Measurements from ENCODE around the gene DENND10. TPM values are rescaled to one million over a fixed set of nuclear protein-coding genes. Genes with fewer than 3 reads are reported as not detected.
"Not testable (repeated sequence)": the region's sequence is repeated elsewhere in the genome, so short reads cannot be mapped to it uniquely, and the experiment has no call there.

The DENND10 gene
- total RNA-seq, 2 donors from 2014 or later, result 46.2 to 57.7 TPM

GRCh38 chr10:119131512-119132240, 27.8 kb downstream of the DENND10 start:
- peaks cover 53 to 58% of the 10 kb centered on the region in 2 donors for H3K4me1 Mint-ChIP-seq (ENCODE audit: low read depth in 2 of 2)
- H3K9me3 Mint-ChIP-seq, result no peaks in the 10 kb centered on the region
- DNase-seq (ENCODE audit: low spot score) (peak; percentile 83), ATAC-seq (peak; percentile 86 to 91)
- peak overlapping the region; percentile 94 for H3K4me3 Mint-ChIP-seq
- H3K36me3 Mint-ChIP-seq, result peaks cover 38% of the 10 kb centered on the region
- H3K27me3 Mint-ChIP-seq, result no peaks in the 10 kb centered on the region
- H3K27ac Mint-ChIP-seq, result peak overlapping the region; percentile 95 to 98

- Mint-ChIP-seq H3K9me3 (no peaks in the 10 kb centered on the region), H3K27ac (peak overlapping the region; percentile 95 to 98), H3K4me3 (peak overlapping the region; percentile 94), H3K27me3 (no peaks in the 10 kb centered on the region), H3K36me3 (peaks cover 38% of the 10 kb centered on the region), H3K4me1 (ENCODE audit: low read depth in 2 of 2) (peaks cover 53 to 58% of the 10 kb centered on the region in 2 donors)
- no peak for ATAC-seq
- DNase-seq (ENCODE audit: low spot score), result no peak
Measured at GRCh38 chr10:119132521-119133345, 28.8 kb downstream of the DENND10 start.

- Mint-ChIP-seq H3K27ac (peak overlapping the region; percentile 95 to 98), H3K4me3 (peak overlapping the region; percentile 94), H3K9me3 (no peaks in the 10 kb centered on the region), H3K4me1 (ENCODE audit: low read depth in 2 of 2) (peaks cover 59 to 64% of the 10 kb centered on the region in 2 donors), H3K36me3 (peaks cover 42% of the 10 kb centered on the region), H3K27me3 (no peaks in the 10 kb centered on the region)
- DNase-seq (ENCODE audit: low spot score), result peak; percentile 78
- peak; percentile 34 to 41 for ATAC-seq
Measured at GRCh38 chr10:119133949-119134348, 30.0 kb downstream of the DENND10 start.

- Mint-ChIP-seq H3K36me3 (peaks cover 28% of the 10 kb centered on the region), H3K4me1 (ENCODE audit: low read depth in 2 of 2) (peaks cover 54 to 56% of the 10 kb centered on the region in 2 donors), H3K27me3 (no peaks in the 10 kb centered on the region), H3K9me3 (no peaks in the 10 kb centered on the region), H3K4me3 (peak overlapping the region; percentile 76), H3K27ac (peak overlapping the region; percentile 95 to 98)
- DNase-seq (ENCODE audit: low spot score), result peak; percentile 83
- ATAC-seq, result peak; percentile 35 to 69
Measured at GRCh38 chr10:119135513-119135881, 31.6 kb downstream of the DENND10 start.

GRCh38 chr10:119136084-119136483, 32.2 kb downstream of the DENND10 start:
- H3K9me3 Mint-ChIP-seq, result no peaks in the 10 kb centered on the region
- H3K4me3 Mint-ChIP-seq, result no peak overlapping the region
- DNase-seq (ENCODE audit: low spot score), result no peak
- H3K36me3 Mint-ChIP-seq, result peaks cover 23% of the 10 kb centered on the region
- peaks cover 48 to 50% of the 10 kb centered on the region in 2 donors for H3K4me1 Mint-ChIP-seq (ENCODE audit: low read depth in 2 of 2)
- H3K27ac Mint-ChIP-seq, result peak overlapping the region; percentile 95 to 98
- no peak for ATAC-seq
- H3K27me3 Mint-ChIP-seq, result no peaks in the 10 kb centered on the region

GRCh38 chr10:119137878-119138277, 34.0 kb downstream of the DENND10 start:
- not testable (repeated sequence) for H3K4me3 Mint-ChIP-seq; DNase-seq (ENCODE audit: low spot score)
- H3K27ac Mint-ChIP-seq, result peak overlapping the region in 1 of 2 donors; percentile 93

GRCh38 chr10:119138346-119139306, 34.7 kb downstream of the DENND10 start:
- Mint-ChIP-seq H3K9me3 (no peaks in the 10 kb centered on the region), H3K36me3 (peaks cover 11% of the 10 kb centered on the region), H3K4me1 (ENCODE audit: low read depth in 2 of 2) (peaks cover 27 to 28% of the 10 kb centered on the region in 2 donors), H3K27me3 (no peaks in the 10 kb centered on the region), H3K4me3 (peak overlapping the region; percentile 63), H3K27ac (peak overlapping the region; percentile 73 to 93)
- no peak for ATAC-seq
- no peak for DNase-seq (ENCODE audit: low spot score)

More at GRCh38 chr10:119137878-119138277, 34.0 kb downstream of the DENND10 start:
- H3K4me1 Mint-ChIP-seq (ENCODE audit: low read depth in 2 of 2), result peaks cover 34 to 35% of the 10 kb centered on the region in 2 donors
- not testable (repeated sequence) for H3K27me3 Mint-ChIP-seq, H3K9me3 Mint-ChIP-seq, ATAC-seq
- peaks cover 17% of the 10 kb centered on the region for H3K36me3 Mint-ChIP-seq

GRCh38 chr10:119139464-119140067, 35.7 kb downstream of the DENND10 start:
- Mint-ChIP-seq H3K4me1 (ENCODE audit: low read depth in 2 of 2) (peaks cover 21 to 22% of the 10 kb centered on the region in 2 donors), H3K36me3 (peaks cover 6% of the 10 kb centered on the region), H3K27ac (peak overlapping the region; percentile 73 to 93), H3K9me3 (no peaks in the 10 kb centered on the region), H3K4me3 (peak overlapping the region; percentile 63), H3K27me3 (no peaks in the 10 kb centered on the region)
- DNase-seq (ENCODE audit: low spot score) (peak; percentile 67), ATAC-seq (peak; percentile 71 to 74)

GRCh38 chr10:119140603-119141245, 36.8 kb downstream of the DENND10 start:
- ATAC-seq (no peak), DNase-seq (ENCODE audit: low spot score) (no peak)
- peaks cover 15 to 16% of the 10 kb centered on the region in 2 donors for H3K4me1 Mint-ChIP-seq (ENCODE audit: low read depth in 2 of 2)
- peak overlapping the region in 1 of 2 donors; percentile 93 for H3K27ac Mint-ChIP-seq
- H3K9me3 Mint-ChIP-seq, result no peaks in the 10 kb centered on the region
- no peaks in the 10 kb centered on the region for H3K27me3 Mint-ChIP-seq
- H3K36me3 Mint-ChIP-seq, result peaks cover 6% of the 10 kb centered on the region
- H3K4me3 Mint-ChIP-seq, result no peak overlapping the region

GRCh38 chr10:119143657-119144056, 39.7 kb downstream of the DENND10 start:
- Mint-ChIP-seq H3K9me3 (no peaks in the 10 kb centered on the region), H3K36me3 (peaks cover under 1% of the 10 kb centered on the region), H3K27me3 (no peaks in the 10 kb centered on the region), H3K4me3 (no peak overlapping the region), H3K27ac (no peak overlapping the region), H3K4me1 (ENCODE audit: low read depth in 2 of 2) (peaks cover 10 to 12% of the 10 kb centered on the region in 2 donors)
- DNase-seq (ENCODE audit: low spot score) (no peak), ATAC-seq (no peak)

- no peak for ATAC-seq
- DNase-seq (ENCODE audit: low spot score), result no peak
- no peaks in the 10 kb centered on the region for H3K9me3 Mint-ChIP-seq
- H3K4me1 Mint-ChIP-seq (ENCODE audit: low read depth in 2 of 2), result peaks cover 0 to 3% of the 10 kb centered on the region in 2 donors
- H3K27me3 Mint-ChIP-seq, result no peaks in the 10 kb centered on the region
- no peak overlapping the region for H3K4me3 Mint-ChIP-seq
- H3K27ac Mint-ChIP-seq, result peak overlapping the region in 1 of 2 donors; percentile 13
- H3K36me3 Mint-ChIP-seq, result peaks cover 10% of the 10 kb centered on the region
Measured at GRCh38 chr10:119149157-119149556, 45.2 kb downstream of the DENND10 start.

- DNase-seq (ENCODE audit: low spot score) (no peak), ATAC-seq (no peak)
- H3K36me3 Mint-ChIP-seq, result peaks cover 10% of the 10 kb centered on the region
- peaks cover 0 to 3% of the 10 kb centered on the region in 2 donors for H3K4me1 Mint-ChIP-seq (ENCODE audit: low read depth in 2 of 2)
- H3K27ac Mint-ChIP-seq, result no peak overlapping the region
- H3K27me3 Mint-ChIP-seq, result no peaks in the 10 kb centered on the region
- no peaks in the 10 kb centered on the region for H3K9me3 Mint-ChIP-seq
- H3K4me3 Mint-ChIP-seq, result no peak overlapping the region
Measured at GRCh38 chr10:119149729-119150128, 45.8 kb downstream of the DENND10 start.

Measured in natural killer cell treated with Interleukin-12 subunit alpha and Interleukin-12 subunit beta and Interleukin-15 and Interleukin-18, amount 100 ng/mL, for 72 hours (primary cell).